ENCODE data around the gene CHN2.
A peak's percentile ranks its signal among the peaks of the same experiment; 100 is the strongest.

Gene CHN2

DNA sequence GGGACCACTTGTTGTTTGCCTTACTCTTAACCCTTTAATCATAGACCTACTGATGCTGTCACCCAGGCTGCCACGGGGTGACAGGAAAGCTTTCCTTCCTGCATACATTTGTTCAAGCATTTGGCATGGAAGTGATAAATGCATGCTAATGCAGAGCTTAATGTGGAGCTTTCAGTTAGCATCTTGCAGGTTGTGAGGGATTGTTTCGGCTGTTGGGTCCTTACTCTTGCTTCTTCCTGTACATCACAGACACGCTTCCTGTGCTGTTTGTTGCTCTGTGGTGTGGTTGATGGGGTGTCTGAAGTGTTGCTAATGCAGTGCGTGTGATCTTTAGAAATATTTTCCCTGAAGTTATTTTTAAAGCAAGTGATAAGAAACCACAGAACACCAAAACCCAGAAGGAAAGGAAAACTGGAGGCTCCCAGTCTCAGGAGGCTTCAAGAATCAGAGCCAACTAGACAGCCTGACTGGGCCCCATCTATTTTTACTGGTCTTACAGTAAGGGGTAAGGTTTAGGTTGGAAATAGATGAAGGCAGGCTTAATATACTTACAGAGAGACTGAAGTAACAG lies 143.1 kb downstream of the CHN2 start:
- Mint-ChIP-seq H3K36me3 (ENCODE audit: low read depth) (no peaks in the 10 kb centered on the region), H3K4me1 (peaks cover 22% of the 10 kb centered on the region), H3K27me3 (no peaks in the 10 kb centered on the region), H3K9me3 (no peaks in the 10 kb centered on the region), H3K27ac (peak overlapping the region; percentile 12), H3K4me3 (peak overlapping the region; percentile 39)
- ATAC-seq (peak; percentile 65), DNase-seq (peak; percentile 7)

DNA sequence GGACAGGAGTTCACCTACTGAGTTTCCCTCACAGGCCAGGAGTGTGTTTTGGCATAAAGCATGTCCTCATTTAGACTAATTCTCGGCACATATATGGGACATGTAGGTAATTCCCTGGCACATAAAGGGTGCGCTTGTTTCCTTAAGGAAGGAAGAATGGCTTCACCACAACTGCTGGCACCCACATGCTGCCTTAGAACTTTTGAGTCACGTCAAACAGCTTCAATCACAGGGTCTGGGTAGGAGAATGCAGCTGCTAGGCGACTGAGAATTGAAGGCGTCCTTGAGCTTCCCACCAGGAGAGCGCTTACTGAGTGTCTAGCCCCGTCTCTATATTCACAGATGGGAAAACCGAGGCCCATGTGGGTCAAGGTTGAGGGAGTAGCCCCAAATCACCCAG lies 146.1 kb downstream of the CHN2 start:
- Mint-ChIP-seq H3K4me3 (no peak overlapping the region), H3K27ac (no peak overlapping the region), H3K9me3 (no peaks in the 10 kb centered on the region), H3K36me3 (ENCODE audit: low read depth) (no peaks in the 10 kb centered on the region), H3K4me1 (peaks cover 21% of the 10 kb centered on the region), H3K27me3 (no peaks in the 10 kb centered on the region)
- ATAC-seq (no peak), DNase-seq (no peak)

DNA sequence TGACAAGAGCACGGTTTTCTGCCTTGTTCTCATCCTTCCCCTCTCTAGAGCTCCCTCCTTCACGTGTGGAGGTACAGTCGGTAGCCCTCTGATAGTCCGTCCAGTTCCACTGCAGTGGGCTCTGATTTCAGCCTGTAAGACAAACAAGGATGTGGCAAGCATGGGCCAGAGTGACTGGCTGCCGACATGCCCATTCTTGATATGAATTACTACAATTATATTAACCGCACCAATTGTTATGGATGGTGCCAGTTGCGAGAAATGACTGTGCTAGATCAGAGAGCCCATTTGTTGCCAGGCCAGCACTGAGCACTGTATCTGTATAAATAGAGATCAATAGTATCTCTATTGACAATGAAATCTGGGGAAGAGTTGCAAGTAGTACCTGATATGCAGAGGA lies 146.6 kb downstream of the CHN2 start:
- ATAC-seq (no peak), DNase-seq (no peak)
- Mint-ChIP-seq H3K27ac (no peak overlapping the region), H3K4me3 (no peak overlapping the region), H3K4me1 (peaks cover 20% of the 10 kb centered on the region), H3K9me3 (no peaks in the 10 kb centered on the region), H3K36me3 (ENCODE audit: low read depth) (no peaks in the 10 kb centered on the region), H3K27me3 (no peaks in the 10 kb centered on the region)

- H3K27me3 Mint-ChIP-seq: no peaks in the 10 kb centered on the region
- ATAC-seq: no peak
- no peaks in the 10 kb centered on the region for H3K36me3 Mint-ChIP-seq (ENCODE audit: low read depth)
- H3K4me3 Mint-ChIP-seq: no peak overlapping the region
- H3K4me1 Mint-ChIP-seq: peaks cover 8% of the 10 kb centered on the region
- H3K9me3 Mint-ChIP-seq: no peaks in the 10 kb centered on the region
- DNase-seq: no peak
- no peak overlapping the region for H3K27ac Mint-ChIP-seq
Observed at GRCh38 chr7:29342761-29343160, 148.2 kb downstream of the CHN2 start.

DNA sequence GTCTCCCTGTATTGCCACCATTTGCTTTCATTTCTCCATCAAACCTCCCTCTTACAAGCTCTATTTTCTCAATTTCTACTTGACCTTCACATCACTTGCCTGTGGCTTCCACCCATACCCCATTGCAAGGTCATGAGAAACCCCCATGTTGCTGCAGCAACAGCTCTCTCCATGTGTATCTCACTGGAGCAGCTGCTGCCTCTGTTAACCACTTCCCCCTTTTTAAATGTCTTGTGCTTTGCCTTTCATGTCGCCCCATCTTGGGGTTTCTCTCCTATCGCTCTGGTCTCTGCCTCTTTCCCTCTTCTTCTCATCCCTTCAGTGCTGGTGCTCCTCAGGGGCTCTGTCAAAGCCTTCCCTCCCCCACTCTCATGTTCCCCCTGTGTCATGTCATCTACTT lies 148.8 kb downstream of the CHN2 start:
- no peak for DNase-seq

GRCh38 chr7:29344334-29344978 lies 149.9 kb downstream of the CHN2 start:
- ATAC-seq (no peak), DNase-seq (no peak)
- H3K4me3 Mint-ChIP-seq: no peak overlapping the region
- no peaks in the 10 kb centered on the region for H3K9me3 Mint-ChIP-seq
- no peaks in the 10 kb centered on the region for H3K36me3 Mint-ChIP-seq (ENCODE audit: low read depth)
- no peak overlapping the region for H3K27ac Mint-ChIP-seq
- H3K4me1 Mint-ChIP-seq: no peaks in the 10 kb centered on the region
- no peaks in the 10 kb centered on the region for H3K27me3 Mint-ChIP-seq

More for the DNA sequence above, 148.8 kb downstream of the CHN2 start:
- Mint-ChIP-seq H3K4me1 (peaks cover 2% of the 10 kb centered on the region), H3K27ac (no peak overlapping the region), H3K27me3 (no peaks in the 10 kb centered on the region), H3K9me3 (no peaks in the 10 kb centered on the region), H3K4me3 (no peak overlapping the region), H3K36me3 (ENCODE audit: low read depth) (no peaks in the 10 kb centered on the region)
- ATAC-seq: no peak

- Mint-ChIP-seq H3K36me3 (ENCODE audit: low read depth) (no peaks in the 10 kb centered on the region), H3K4me1 (no peaks in the 10 kb centered on the region), H3K9me3 (no peaks in the 10 kb centered on the region), H3K4me3 (no peak overlapping the region), H3K27me3 (no peaks in the 10 kb centered on the region), H3K27ac (no peak overlapping the region)
- ATAC-seq (no peak), DNase-seq (peak; percentile 9)
Observed at GRCh38 chr7:29345590-29345989, 151.0 kb downstream of the CHN2 start.

DNA sequence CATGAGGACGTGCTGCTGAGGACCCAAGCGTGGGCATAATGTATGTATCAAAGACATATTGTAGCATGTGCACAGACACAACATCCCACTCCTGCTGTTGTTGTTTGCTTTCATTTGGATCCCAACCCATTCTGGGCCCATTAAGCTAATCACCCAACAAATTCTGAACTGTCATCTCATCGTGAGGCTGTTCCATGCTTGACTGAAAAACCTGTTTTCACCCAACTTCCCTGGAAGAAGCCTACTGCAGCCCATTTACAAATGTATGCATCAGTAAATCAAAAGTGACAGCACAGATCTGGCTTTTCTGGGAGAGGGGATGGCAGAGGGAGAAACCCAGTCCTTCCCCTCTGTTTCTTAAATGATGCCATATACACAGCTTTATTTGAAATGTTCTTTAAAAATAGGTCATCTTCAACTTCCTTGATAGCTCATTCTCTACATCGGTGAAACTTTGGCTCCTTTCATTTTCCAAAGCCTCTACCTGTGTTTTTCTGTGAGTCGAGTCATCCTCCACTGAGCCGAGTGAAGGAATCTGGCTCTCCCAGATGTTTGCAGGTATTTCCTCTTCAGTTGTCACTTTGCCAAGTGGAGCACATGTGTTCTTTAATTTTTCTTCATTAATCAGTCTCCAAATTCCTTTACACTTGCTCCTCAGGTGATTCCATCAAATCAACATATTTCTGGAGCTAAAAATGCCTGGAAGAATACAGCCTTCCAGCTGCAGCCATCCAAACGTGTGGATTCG lies 151.8 kb downstream of the CHN2 start:
- no peaks in the 10 kb centered on the region for H3K27me3 Mint-ChIP-seq
- H3K4me1 Mint-ChIP-seq: no peaks in the 10 kb centered on the region
- no peaks in the 10 kb centered on the region for H3K36me3 Mint-ChIP-seq (ENCODE audit: low read depth)
- H3K4me3 Mint-ChIP-seq: no peak overlapping the region
- H3K9me3 Mint-ChIP-seq: no peaks in the 10 kb centered on the region
- DNase-seq (no peak), ATAC-seq (no peak)
- no peak overlapping the region for H3K27ac Mint-ChIP-seq

DNA sequence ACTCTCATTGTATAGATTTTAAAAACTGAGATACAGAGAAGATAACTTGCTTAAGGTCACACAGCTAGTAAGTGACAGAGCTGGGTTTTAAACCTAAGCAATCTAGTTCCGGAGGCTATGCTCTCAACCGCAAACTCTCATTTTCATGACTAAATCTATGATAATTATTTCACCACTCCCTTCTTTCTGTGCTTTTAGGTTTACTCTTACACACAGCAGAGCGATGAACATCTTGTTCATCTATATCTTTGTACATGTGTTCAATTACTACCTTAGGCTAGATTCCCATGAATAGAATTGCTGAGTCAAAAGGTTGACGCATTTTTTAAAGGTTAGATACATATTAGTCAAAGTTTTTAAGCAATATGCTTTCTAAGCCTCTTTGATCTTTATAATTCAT lies 154.8 kb downstream of the CHN2 start:
- H3K27me3 Mint-ChIP-seq: no peaks in the 10 kb centered on the region
- ATAC-seq (no peak), DNase-seq (no peak)
- H3K4me3 Mint-ChIP-seq: no peak overlapping the region
- no peaks in the 10 kb centered on the region for H3K9me3 Mint-ChIP-seq
- H3K27ac Mint-ChIP-seq: no peak overlapping the region
- H3K4me1 Mint-ChIP-seq: no peaks in the 10 kb centered on the region
- no peaks in the 10 kb centered on the region for H3K36me3 Mint-ChIP-seq (ENCODE audit: low read depth)

DNA sequence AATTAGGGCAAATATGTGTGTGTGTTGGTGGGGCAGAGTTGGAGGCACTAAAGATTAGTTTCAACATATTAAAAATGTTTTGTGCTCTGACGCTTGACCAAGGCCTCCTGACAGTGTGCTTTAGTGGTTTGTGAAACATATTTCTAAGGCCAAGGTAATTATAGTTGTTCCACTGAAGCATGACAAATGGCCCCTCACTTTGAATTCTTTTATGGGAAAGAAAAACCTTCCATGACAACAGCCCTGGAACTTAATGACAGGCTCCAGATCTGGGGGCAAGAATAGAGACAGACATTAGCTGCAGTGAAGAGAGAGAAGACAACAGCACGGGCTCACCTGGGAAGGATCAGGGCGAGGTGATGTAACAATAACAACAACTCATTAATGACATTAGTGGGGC lies 155.8 kb downstream of the CHN2 start:
- Mint-ChIP-seq H3K36me3 (ENCODE audit: low read depth) (no peaks in the 10 kb centered on the region), H3K27ac (no peak overlapping the region), H3K9me3 (no peaks in the 10 kb centered on the region), H3K27me3 (no peaks in the 10 kb centered on the region), H3K4me1 (no peaks in the 10 kb centered on the region), H3K4me3 (no peak overlapping the region)
- ATAC-seq: no peak
- no peak for DNase-seq

- H3K4me3 Mint-ChIP-seq: no peak overlapping the region
- H3K9me3 Mint-ChIP-seq: no peaks in the 10 kb centered on the region
- H3K27ac Mint-ChIP-seq: no peak overlapping the region
- no peaks in the 10 kb centered on the region for H3K4me1 Mint-ChIP-seq
- no peak for DNase-seq
- no peaks in the 10 kb centered on the region for H3K36me3 Mint-ChIP-seq (ENCODE audit: low read depth)
- ATAC-seq: no peak
- H3K27me3 Mint-ChIP-seq: no peaks in the 10 kb centered on the region
Observed at GRCh38 chr7:29352041-29352440, 157.5 kb downstream of the CHN2 start.

GRCh38 chr7:29353810-29354209 lies 159.2 kb downstream of the CHN2 start:
- H3K9me3 Mint-ChIP-seq: no peaks in the 10 kb centered on the region

GRCh38 chr7:29354340-29354739 lies 159.8 kb downstream of the CHN2 start:
- Mint-ChIP-seq H3K27me3 (no peaks in the 10 kb centered on the region), H3K9me3 (no peaks in the 10 kb centered on the region), H3K27ac (no peak overlapping the region), H3K4me3 (no peak overlapping the region), H3K36me3 (ENCODE audit: low read depth) (no peaks in the 10 kb centered on the region), H3K4me1 (no peaks in the 10 kb centered on the region)
- DNase-seq: no peak
- no peak for ATAC-seq

More at GRCh38 chr7:29353810-29354209, 159.2 kb downstream of the CHN2 start:
- no peaks in the 10 kb centered on the region for H3K27me3 Mint-ChIP-seq
- no peak overlapping the region for H3K27ac Mint-ChIP-seq
- H3K4me1 Mint-ChIP-seq: no peaks in the 10 kb centered on the region
- no peak overlapping the region for H3K4me3 Mint-ChIP-seq
- ATAC-seq: no peak
- H3K36me3 Mint-ChIP-seq (ENCODE audit: low read depth): no peaks in the 10 kb centered on the region
- no peak for DNase-seq

DNA sequence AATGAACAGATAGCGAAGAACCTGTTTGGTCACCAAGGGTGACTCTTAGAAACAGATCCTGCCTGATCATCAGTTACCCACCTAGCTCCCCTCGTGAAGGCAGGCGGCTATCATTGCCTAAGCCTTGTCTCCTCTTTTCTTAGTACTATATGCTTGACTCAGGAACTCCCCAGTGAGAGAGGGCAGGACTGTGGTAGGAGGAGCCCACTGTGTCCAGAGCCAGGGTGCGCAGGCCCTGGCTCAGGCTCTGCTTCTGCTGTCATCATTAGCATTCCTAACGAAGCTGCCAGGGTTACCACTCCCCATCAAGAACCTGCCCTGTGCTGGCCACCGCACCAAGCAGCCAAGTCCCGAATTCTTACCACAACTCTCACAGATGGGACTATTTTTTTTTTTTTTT lies 160.8 kb downstream of the CHN2 start:
- no peaks in the 10 kb centered on the region for H3K9me3 Mint-ChIP-seq
- H3K27me3 Mint-ChIP-seq: no peaks in the 10 kb centered on the region
- H3K27ac Mint-ChIP-seq: no peak overlapping the region
- DNase-seq (no peak), ATAC-seq (no peak)
- H3K4me1 Mint-ChIP-seq: no peaks in the 10 kb centered on the region
- H3K4me3 Mint-ChIP-seq: no peak overlapping the region
- H3K36me3 Mint-ChIP-seq (ENCODE audit: low read depth): no peaks in the 10 kb centered on the region

DNA sequence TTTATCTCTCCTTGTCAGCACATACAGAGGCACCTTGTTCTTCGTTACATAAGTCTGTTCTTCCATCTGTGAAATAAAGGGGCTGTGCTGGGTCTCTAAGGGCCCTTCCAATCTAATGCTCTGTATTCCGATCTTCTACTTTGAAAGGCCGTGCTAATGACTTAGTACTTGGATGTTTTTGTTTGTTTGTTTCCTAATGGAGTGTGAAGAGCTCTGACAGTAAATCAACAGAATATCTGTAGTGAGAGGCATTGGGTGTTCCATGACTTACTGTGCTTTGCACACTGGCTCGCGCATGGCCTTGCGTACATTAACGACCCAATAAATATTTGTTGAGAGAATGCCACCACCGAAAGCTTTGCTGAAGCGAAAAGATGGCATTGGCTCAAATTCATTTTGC lies 162.1 kb downstream of the CHN2 start:
- H3K27me3 Mint-ChIP-seq: no peaks in the 10 kb centered on the region
- DNase-seq (no peak), ATAC-seq (no peak)
- no peaks in the 10 kb centered on the region for H3K36me3 Mint-ChIP-seq (ENCODE audit: low read depth)
- no peaks in the 10 kb centered on the region for H3K4me1 Mint-ChIP-seq
- no peak overlapping the region for H3K27ac Mint-ChIP-seq
- H3K4me3 Mint-ChIP-seq: no peak overlapping the region
- H3K9me3 Mint-ChIP-seq: no peaks in the 10 kb centered on the region

Data from activated naive CD8-positive, alpha-beta T cell treated with anti-CD3 and anti-CD28 coated beads, Interleukin-2, amount 50 U/mL, for 24 hours (primary cell).